GM12878 (cell line): ENCODE data around the gene FBXL19. TPM values are rescaled to one million over a fixed set of nuclear protein-coding genes. Genes with fewer than 3 reads are reported as not detected.
A peak's percentile ranks its signal among the peaks of the same experiment; 100 is the strongest.

ENCODE experiments used
- ATF7 ChIP-seq: fragments of 450-650 bp; IDR thresholded peaks from 2 replicates; pipeline ENCODE4 v1.6.1; 2016; ENCODE audit warnings: low read depth, mild to moderate bottlenecking
- BCL3 ChIP-seq: IDR thresholded peaks from 2 replicates; pipeline ENCODE4 v1.6.1; 2011; ENCODE audit warnings: borderline replicate concordance, low read depth, mild to moderate bottlenecking, moderate library complexity, low read length; ENCODE audit not compliant: insufficient read depth, poor library complexity, severe bottlenecking
- CHD4 ChIP-seq: fragments of 200-600 bp; sonication (generic); IDR thresholded peaks from 2 replicates; pipeline ENCODE4 v1.6.1; 2016; ENCODE audit warnings: mild to moderate bottlenecking
- E2F8 ChIP-seq: fragments of 450-650 bp; IDR thresholded peaks from 2 replicates; pipeline ENCODE4 v1.6.1; 2018; ENCODE audit warnings: mild to moderate bottlenecking, low read depth, moderate library complexity; ENCODE audit not compliant: partially characterized antibody
- E4F1 ChIP-seq: fragments of 450-650 bp; IDR thresholded peaks from 2 replicates; pipeline ENCODE4 v1.6.1; 2018; ENCODE audit warnings: borderline replicate concordance, mild to moderate bottlenecking; ENCODE audit not compliant: partially characterized antibody
- EED ChIP-seq: sonication (generic); IDR thresholded peaks from 2 replicates; pipeline ENCODE4 v1.6.1; 2016; ENCODE audit warnings: antibody characterized with exemption, low read depth
- ELK1 ChIP-seq: IDR thresholded peaks from 2 replicates; pipeline ENCODE4 v1.6.1; 2012; ENCODE audit warnings: low read depth, low read length, improper control_type of control experiment
- FOXM1 ChIP-seq: IDR thresholded peaks from 2 replicates; pipeline ENCODE4 v1.6.1; 2012; ENCODE audit warnings: low read depth, mild to moderate bottlenecking, inconsistent platforms, low read length, moderate library complexity
- IKZF2 ChIP-seq, 2 experiments: fragments of 450-650 bp; IDR thresholded peaks; 2 replicates each; pipeline ENCODE4 v1.6.1; 2017; ENCODE audit warnings: mild to moderate bottlenecking in 2 of 2, moderate library complexity in 2 of 2
- MAX ChIP-seq: IDR thresholded peaks from 2 replicates; pipeline ENCODE4 v1.6.1; 2012; ENCODE audit warnings: low read depth, low read length, improper control_type of control experiment
- NFIC ChIP-seq: IDR thresholded peaks from 2 replicates; pipeline ENCODE4 v1.6.1; 2012; ENCODE audit warnings: low read depth, mild to moderate bottlenecking, inconsistent platforms, low read length, moderate library complexity
- NFXL1 ChIP-seq: fragments of 450-650 bp; IDR thresholded peaks from 2 replicates; pipeline ENCODE4 v1.6.1; 2017; ENCODE audit warnings: antibody characterized with exemption, mild to moderate bottlenecking, borderline replicate concordance
- NR2C1 ChIP-seq: fragments of 450-650 bp; IDR thresholded peaks from 2 replicates; pipeline ENCODE4 v1.6.1; 2017; ENCODE audit warnings: antibody characterized with exemption, mild to moderate bottlenecking, moderate library complexity
- RELA ChIP-seq: fragments of 450-650 bp; IDR thresholded peaks from 2 replicates; pipeline ENCODE4 v1.8.0; 2014; ENCODE audit warnings: borderline replicate concordance; ENCODE audit not compliant: partially characterized antibody
- SKIL ChIP-seq: fragments of 450-650 bp; IDR thresholded peaks from 2 replicates; pipeline ENCODE4 v1.6.1; 2017; ENCODE audit warnings: mild to moderate bottlenecking, low read depth, inconsistent platforms; ENCODE audit not compliant: poor library complexity, severe bottlenecking
- SUZ12 ChIP-seq: fragments of 200-600 bp; sonication (generic); IDR thresholded peaks from one replicate; pipeline ENCODE4 v1.6.1; 2018; ENCODE audit warnings: antibody characterized with exemption, mild to moderate bottlenecking; ENCODE audit not compliant: unreplicated experiment
- polyA plus RNA-seq, 11 experiments: library from polyadenylated mRNA; depleted of rRNA in 4 of 11; unstranded in 6 of 11; stranded (reverse) in 5 of 11; fragments of >200 nt; fragmentation: Nextera tagmentation in 4 of 11; fragmentation: Illumina TruSeq in 1 of 11; extraction: Ambion mirVana in 4 of 11; extraction: Trizol in 1 of 11; gene quantifications; 1 replicate in 1 of 11; 2 replicates in 10 of 11; pipeline versions ENCODE4 v1.2.1 to v1.2.3, GENCODE V29; 2011 to 2016; ENCODE audit warnings: inconsistent platforms in 2 of 11, missing spikeins in 2 of 11, low read depth in 1 of 11
- total RNA-seq, 4 experiments: library from RNA; depleted of rRNA in 3 of 4; stranded (reverse); fragments of >200 nt in 3 of 4; fragmentation: Illumina TruSeq in 1 of 4; extraction: Trizol in 1 of 4; gene quantifications; 2 replicates each; pipeline versions ENCODE4 v1.2.1 to v1.2.3, GENCODE V29; 2013 to 2021

Gene FBXL19
- total and polyA plus RNA-seq, 10 of the 15 experiments (the other 5 are each of a cell fraction or from before 2014, with no cell fraction given), result 0.02 to 32.1 (median 6.8) TPM; not detected in 1

- TF ChIP-seq NFXL1 (no peak), NR2C1 (0 out of 2 replicates have a peak, but pooled peaks have one; percentile 28), RELA (peak; percentile 33), NFIC (0 out of 2 replicates have a peak, but pooled peaks have one; percentile 55), EED (peak; percentile 57; the same call in 1 of the 2 replicates), IKZF2 (IDR thresholded peaks at IDR 0.05) (peak; percentile 75 to 79), SUZ12 (no peak), FOXM1 (0 out of 2 replicates have a peak, but pooled peaks have one; percentile 14), SKIL (no peak), ATF7 (peak; percentile 47), CHD4 (no peak), ELK1 (no peak), E4F1 (no peak), MAX (no peak), E2F8 (no peak), BCL3 (no peak)
Observed at GRCh38 chr16:30875871-30876801, 47.2 kb upstream of the FBXL19 start (continued).
